Prostate gland (tissue), 2 donors: ENCODE data around the gene PPP2R5E. TPM values are rescaled to one million over a fixed set of nuclear protein-coding genes. Genes with fewer than 3 reads are reported as not detected.

Experiments
- DNase-seq: peaks from one replicate; pipeline ENCODE4 v3.0.0-alpha.2; 2019; ENCODE audit warnings: low spot score
- H3K27ac ChIP-seq, 2 donors: fragments of 200-600 bp; sonication (generic); 2 replicates each; pipeline ENCODE4 v1.5.1; 2017 to 2019
- H3K27me3 ChIP-seq: fragments of 200-600 bp; sonication (generic); replicated peaks from 2 replicates; pipeline ENCODE4 v1.5.1; 2019; ENCODE audit not compliant: insufficient read depth
- H3K36me3 ChIP-seq, 2 donors: fragments of 200-600 bp; sonication (generic); 1 replicate in 1 of 2; 2 replicates in 1 of 2; pipeline versions ENCODE4 v1.5.1 to v1.8.1; 2017 to 2019
- H3K4me1 ChIP-seq: fragments of 200-600 bp; sonication (generic); replicated peaks from 2 replicates; pipeline ENCODE4 v1.5.1; 2019
- H3K4me3 ChIP-seq, 2 donors: fragments of 200-600 bp; sonication (generic); 2 replicates each; pipeline ENCODE4 v1.5.1; 2017 to 2019
- H3K9me3 ChIP-seq: fragments of 200-600 bp; sonication (generic); 2 replicates; pipeline ENCODE4 v1.5.1; 2017
- POLR2A ChIP-seq: fragments of 450-650 bp; IDR thresholded peaks from one replicate; pipeline ENCODE4 v1.6.1; 2016; ENCODE audit warnings: antibody characterized with exemption, mild to moderate bottlenecking
- POLR2AphosphoS5 ChIP-seq: sonication (generic); formaldehyde crosslinking; IDR thresholded peaks from one replicate; pipeline ENCODE4 v1.6.1; 2017; ENCODE audit warnings: antibody characterized with exemption
- WGBS: methylation state at CpG from one replicate; pipeline ENCODE4 v1.1.5; 2018; 5-methylcytosine and 5-hydroxymethylcytosine counted together
- intact Hi-C: fragments of 100-400 bp; cut with DNase I; formaldehyde crosslinking; loops from one replicate; pipeline ENCODE4 v1.14.2; 2022
- total RNA-seq, 2 donors: library from RNA; depleted of rRNA; stranded (reverse); fragments of >200 nt; gene quantifications; one replicate each; pipeline ENCODE4 v1.1.0, GENCODE V29; 2016
- TF ChIP-seq, protein P1 (sequence below), 4 experiments: fragments of 200-600 bp in 2 of 4; fragments of 450-650 bp in 2 of 4; sonication (generic) in 2 of 4; IDR thresholded peaks; 1 replicate in 3 of 4; 2 replicates in 1 of 4; pipeline ENCODE4 v1.5.1; 2016 to 2019; ENCODE audit warnings: antibody characterized with exemption in 4 of 4, mild to moderate bottlenecking in 2 of 4, moderate library complexity in 2 of 4

The PPP2R5E gene
- total RNA-seq, 2 donors from 2014 or later, result 23.5 to 30.0 TPM

DNA sequence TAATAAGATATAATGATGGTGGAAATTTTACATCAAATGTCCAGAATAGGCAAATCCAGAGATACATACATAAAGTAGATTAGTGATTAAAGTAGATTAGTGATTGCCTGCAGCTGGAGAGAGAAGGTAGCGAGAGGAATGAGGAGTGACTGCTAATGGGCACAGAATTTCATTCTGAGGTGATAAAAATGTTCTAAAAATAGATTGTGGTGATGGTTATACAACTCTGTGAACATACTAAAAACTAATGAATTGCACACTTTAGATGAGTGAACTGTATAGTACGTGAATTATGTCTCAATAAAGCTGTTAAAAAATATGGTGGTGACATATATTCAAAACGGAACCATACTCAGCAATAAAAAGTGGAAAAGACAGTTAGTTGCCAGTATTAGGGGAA is 41.7 kb downstream of the PPP2R5E start:
- no peak overlapping the region for H3K4me3 ChIP-seq
- WGBS, result 88% methylated on average over 3 of the region's 3 CpGs
- H3K9me3 ChIP-seq, result no peaks in the 10 kb centered on the region
- TF ChIP-seq, protein P1, sequence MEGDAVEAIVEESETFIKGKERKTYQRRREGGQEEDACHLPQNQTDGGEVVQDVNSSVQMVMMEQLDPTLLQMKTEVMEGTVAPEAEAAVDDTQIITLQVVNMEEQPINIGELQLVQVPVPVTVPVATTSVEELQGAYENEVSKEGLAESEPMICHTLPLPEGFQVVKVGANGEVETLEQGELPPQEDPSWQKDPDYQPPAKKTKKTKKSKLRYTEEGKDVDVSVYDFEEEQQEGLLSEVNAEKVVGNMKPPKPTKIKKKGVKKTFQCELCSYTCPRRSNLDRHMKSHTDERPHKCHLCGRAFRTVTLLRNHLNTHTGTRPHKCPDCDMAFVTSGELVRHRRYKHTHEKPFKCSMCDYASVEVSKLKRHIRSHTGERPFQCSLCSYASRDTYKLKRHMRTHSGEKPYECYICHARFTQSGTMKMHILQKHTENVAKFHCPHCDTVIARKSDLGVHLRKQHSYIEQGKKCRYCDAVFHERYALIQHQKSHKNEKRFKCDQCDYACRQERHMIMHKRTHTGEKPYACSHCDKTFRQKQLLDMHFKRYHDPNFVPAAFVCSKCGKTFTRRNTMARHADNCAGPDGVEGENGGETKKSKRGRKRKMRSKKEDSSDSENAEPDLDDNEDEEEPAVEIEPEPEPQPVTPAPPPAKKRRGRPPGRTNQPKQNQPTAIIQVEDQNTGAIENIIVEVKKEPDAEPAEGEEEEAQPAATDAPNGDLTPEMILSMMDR (IDR thresholded peaks at IDR 0.05), result no peak
- TF ChIP-seq POLR2AphosphoS5 (no peak), POLR2A (no peak)
- no peak overlapping the region for H3K27ac ChIP-seq
- intact Hi-C loops, result no loop called here
- DNase-seq, result no peak
- no peaks in the 10 kb centered on the region for H3K36me3 ChIP-seq
- no peaks in the 10 kb centered on the region for H3K4me1 ChIP-seq
- H3K27me3 ChIP-seq, result no peaks in the 10 kb centered on the region

DNA sequence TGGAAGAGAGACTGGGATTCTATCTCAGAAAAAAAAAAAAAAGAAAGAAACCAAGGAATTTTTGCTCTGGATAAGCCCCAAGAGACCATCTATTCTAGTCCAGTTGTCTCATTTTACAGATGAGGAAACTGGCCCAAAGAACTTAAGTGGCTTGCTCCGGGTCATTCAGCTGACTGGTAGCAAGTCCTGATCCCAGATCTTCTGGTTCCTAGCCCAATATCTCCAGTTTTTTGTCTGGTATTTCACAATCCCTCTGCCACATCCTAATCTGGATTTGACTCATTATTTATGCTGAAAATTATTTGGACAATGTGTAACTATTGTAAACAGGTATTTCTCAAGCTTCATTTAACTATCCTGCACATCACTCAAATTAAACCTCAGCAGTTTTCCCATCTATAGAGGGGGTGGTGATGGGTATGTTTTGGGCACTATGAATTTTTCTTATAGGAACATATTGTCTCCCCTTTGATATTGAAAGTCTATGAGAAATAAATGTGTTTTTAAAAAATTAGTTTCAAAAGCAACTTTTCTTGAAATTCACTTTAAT is 43.4 kb downstream of the PPP2R5E start:
- Histone ChIP-seq H3K9me3 (no peaks in the 10 kb centered on the region), H3K27ac (no peak overlapping the region), H3K36me3 (no peaks in the 10 kb centered on the region), H3K4me3 (no peak overlapping the region), H3K4me1 (no peaks in the 10 kb centered on the region), H3K27me3 (no peaks in the 10 kb centered on the region)
- TF ChIP-seq POLR2AphosphoS5 (no peak), POLR2A (no peak)
- TF ChIP-seq, protein P1 (IDR thresholded peaks at IDR 0.05), result no peak
- intact Hi-C loops, result no loop called here
- 79% methylated on average over 1 of the region's 1 CpG for WGBS
- DNase-seq, result no peak

DNA sequence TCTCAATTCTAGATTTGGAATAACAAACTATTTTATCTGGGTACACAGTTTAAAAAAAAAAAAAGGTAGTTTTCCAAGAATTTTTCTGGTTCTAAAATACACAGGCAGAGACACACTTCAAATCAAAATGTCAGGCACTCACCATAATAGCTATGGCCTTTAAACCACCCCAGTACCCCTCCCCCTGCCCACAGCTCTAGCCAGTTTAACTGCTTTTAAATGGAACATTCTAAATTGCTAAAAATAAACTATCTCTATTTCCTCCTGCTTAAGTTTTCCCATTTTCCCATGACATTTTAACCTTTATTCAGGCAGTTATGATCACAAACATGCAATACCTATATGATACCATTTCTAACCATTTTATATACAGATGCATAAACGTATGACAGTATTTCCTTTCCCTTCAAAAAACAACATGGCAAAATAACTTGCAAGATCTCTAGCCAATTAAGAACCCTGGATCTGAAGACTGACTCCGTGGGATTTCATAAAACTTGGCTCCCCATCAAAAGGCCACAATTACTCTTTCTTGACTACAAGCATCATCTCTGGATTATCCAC is 46.3 kb downstream of the PPP2R5E start:
- 38% methylated on average over 2 of the region's 2 CpGs for WGBS
- Histone ChIP-seq H3K27ac (no peak overlapping the region), H3K36me3 (no peaks in the 10 kb centered on the region), H3K27me3 (no peaks in the 10 kb centered on the region), H3K4me1 (no peaks in the 10 kb centered on the region), H3K9me3 (no peaks in the 10 kb centered on the region), H3K4me3 (no peak overlapping the region)
- intact Hi-C loops, result no loop called here
- DNase-seq, result no peak
- TF ChIP-seq POLR2A (no peak), POLR2AphosphoS5 (no peak)
- TF ChIP-seq, protein P1 (IDR thresholded peaks at IDR 0.05), result no peak

DNA sequence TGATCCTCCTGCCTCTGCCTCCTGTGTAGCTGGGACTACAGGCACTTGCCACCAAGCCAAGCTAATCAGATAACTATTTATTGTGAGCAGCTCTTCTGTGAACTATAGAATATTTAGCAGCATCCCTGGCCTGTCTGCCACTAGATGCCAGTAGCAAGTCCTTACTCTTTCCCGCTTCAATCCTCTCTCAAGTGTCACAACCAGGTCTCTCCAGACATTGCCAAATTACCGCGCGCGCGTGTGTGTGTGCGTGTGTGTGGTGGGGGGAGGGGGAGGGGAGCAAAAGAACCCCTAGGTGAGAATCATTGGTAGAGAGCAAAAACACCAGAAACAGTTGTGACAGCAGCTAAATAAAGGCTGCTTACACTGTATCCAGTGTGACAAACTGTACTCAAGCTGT is 49.9 kb downstream of the PPP2R5E start:
- 54% methylated on average over 7 of the region's 7 CpGs for WGBS
- peaks cover 4% of the 10 kb centered on the region for H3K4me1 ChIP-seq

DNA sequence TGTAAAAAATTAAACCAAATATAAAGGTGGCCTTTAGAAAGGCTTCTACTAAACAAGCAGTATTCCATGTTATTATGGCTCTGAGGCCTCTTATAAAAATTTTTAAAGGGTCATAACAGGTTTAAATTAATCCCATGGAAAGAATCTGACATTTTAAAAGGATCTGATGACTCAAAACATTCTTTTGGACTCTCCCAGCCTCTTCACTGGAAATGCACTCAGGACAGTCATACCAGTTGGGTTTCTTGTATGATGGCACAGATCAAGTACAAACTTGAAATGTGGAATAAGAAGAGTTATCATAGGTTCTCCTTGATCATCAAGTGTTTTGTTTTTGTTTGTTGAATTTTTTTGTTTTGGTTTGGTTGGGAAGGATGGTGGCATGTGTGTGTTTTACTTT is 50.8 kb downstream of the PPP2R5E start:
- Histone ChIP-seq H3K4me1 (peaks cover 4% of the 10 kb centered on the region), H3K27me3 (no peaks in the 10 kb centered on the region), H3K4me3 (no peak overlapping the region), H3K9me3 (no peaks in the 10 kb centered on the region), H3K27ac (peak overlapping the region in 1 of 2 donors; percentile 6), H3K36me3 (no peaks in the 10 kb centered on the region)
- intact Hi-C loops, result no loop called here
- TF ChIP-seq POLR2A (no peak), POLR2AphosphoS5 (peak; percentile 26)
- no peak for DNase-seq

More for the DNA sequence above, 49.9 kb downstream of the PPP2R5E start:
- no peak for TF ChIP-seq POLR2A
- no peak for TF ChIP-seq POLR2AphosphoS5
- TF ChIP-seq, protein P1 (IDR thresholded peaks at IDR 0.05), result no peak
- Histone ChIP-seq H3K9me3 (no peaks in the 10 kb centered on the region), H3K27me3 (no peaks in the 10 kb centered on the region), H3K36me3 (no peaks in the 10 kb centered on the region), H3K27ac (no peak overlapping the region), H3K4me3 (no peak overlapping the region)
- DNase-seq, result no peak
- intact Hi-C loops, result no loop called here
